Measurements from ENCODE around the gene SCNN1B.

SCNN1B gene

DNA sequence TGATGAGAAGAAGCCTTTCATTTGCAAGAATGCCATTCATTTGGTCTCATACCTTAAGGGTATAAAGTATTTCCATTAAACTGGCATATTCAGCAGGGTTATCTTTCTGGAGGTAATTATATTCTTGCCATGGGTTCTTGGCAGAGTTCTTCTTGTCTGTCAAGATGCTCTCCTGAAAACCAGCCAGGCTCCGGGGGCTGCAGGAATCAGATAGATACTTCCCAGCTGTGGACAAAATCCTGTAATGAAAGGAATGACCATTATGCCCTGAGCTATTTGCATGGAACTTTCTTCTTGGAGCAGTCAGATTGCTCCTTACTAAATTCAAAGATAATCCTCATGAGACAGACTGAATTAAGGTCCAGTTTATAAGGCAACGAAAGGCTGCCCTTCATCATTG is 103.9 kb downstream of the SCNN1B start:
- ChIA-PET CTCF (interaction anchor here (1.2 to 5.9 kb wide), 3 partner anchors 9 to 29 kb away, joined by 3 to 34 read pairs (median 4); no protein-coding TSS in a partner anchor), POLR2A (no interaction called here)
- no peak for DNase-seq (ENCODE audit: extremely low spot score)
- TF ChIP-seq, protein P1, sequence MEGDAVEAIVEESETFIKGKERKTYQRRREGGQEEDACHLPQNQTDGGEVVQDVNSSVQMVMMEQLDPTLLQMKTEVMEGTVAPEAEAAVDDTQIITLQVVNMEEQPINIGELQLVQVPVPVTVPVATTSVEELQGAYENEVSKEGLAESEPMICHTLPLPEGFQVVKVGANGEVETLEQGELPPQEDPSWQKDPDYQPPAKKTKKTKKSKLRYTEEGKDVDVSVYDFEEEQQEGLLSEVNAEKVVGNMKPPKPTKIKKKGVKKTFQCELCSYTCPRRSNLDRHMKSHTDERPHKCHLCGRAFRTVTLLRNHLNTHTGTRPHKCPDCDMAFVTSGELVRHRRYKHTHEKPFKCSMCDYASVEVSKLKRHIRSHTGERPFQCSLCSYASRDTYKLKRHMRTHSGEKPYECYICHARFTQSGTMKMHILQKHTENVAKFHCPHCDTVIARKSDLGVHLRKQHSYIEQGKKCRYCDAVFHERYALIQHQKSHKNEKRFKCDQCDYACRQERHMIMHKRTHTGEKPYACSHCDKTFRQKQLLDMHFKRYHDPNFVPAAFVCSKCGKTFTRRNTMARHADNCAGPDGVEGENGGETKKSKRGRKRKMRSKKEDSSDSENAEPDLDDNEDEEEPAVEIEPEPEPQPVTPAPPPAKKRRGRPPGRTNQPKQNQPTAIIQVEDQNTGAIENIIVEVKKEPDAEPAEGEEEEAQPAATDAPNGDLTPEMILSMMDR (IDR thresholded peaks at IDR 0.05; ENCODE audit: control extremely low read depth, extremely low read depth, low read depth, missing control alignments): no peak

DNA sequence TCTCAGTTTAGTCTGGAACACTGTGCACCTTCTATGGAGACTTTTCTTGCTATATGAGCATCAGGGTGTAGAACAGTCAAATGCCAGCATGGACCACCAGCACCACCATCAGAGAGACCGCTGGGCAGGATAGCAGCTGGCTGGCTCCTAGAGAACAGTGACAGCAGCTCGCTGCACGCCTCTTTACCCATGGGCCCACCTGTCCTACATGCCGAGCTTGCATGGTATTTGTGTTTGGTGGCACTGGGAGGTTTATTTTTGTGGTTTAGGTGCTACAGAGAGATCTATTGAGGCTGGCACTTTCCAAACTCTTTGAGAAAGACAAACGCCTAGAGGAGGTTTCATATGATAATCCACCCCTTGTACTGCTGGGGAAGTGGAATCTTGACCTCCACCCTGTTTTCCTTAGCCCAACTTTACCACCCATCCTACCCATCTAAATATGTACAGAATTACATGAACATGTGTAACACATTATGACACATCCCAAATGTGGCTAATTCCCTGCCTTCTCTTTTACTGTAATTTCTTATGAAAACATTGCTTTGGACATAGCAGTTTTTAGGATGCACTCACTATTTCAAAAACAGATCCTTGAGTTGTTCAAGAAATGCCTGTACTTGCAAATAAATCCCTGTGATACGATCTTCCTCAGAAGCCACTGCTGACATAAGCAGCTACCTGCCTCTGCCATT is 104.6 kb downstream of the SCNN1B start:
- TF ChIP-seq, protein P1 (IDR thresholded peaks at IDR 0.05; ENCODE audit: control extremely low read depth, extremely low read depth, low read depth, missing control alignments): no peak

DNA sequence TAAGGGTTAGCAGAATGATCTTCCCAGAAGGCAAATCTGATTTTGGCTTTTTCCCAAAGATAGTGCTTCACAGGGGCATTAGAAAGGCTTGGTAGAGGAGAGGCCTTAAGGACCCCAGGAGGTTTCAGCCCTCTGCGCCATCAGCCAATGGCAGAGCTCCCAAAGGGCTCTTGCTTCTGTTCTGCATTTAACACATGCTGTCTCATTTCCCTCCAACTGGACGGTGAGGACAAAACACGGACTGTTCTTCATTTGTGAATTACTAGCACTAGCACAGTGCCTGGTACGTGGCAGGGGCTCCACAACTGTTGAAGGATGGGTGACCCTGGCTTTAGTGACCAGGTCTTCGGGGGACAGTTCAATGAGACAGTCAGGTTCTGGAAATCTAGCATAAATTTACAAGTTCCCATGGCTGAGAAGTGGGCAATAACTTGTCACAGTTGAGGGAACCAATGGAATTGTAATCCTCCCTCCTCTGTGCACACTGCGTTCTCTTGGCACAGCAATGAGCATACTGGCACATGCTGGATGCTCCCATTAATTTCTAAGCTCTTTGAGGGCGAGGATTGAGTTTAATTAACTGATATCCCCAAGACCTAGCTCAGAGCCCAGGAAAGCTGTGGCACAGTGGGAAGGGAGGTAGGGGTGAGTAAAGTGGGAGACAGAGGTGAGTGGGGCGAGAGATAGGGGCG is 105.5 kb downstream of the SCNN1B start:
- DNase-seq (ENCODE audit: extremely low spot score): no peak
- ChIA-PET POLR2A (no interaction called here), CTCF (interaction anchor here (5.9 kb wide), 1 partner anchor 27 kb away, joined by 34 read pairs; no protein-coding TSS in a partner anchor)
- TF ChIP-seq, protein P1 (IDR thresholded peaks at IDR 0.05; ENCODE audit: control extremely low read depth, extremely low read depth, low read depth, missing control alignments): no peak

More for the DNA sequence above, 104.6 kb downstream of the SCNN1B start:
- POLR2A ChIA-PET: no interaction called here
- CTCF ChIA-PET: interaction anchor here (5.9 kb wide), 1 partner anchor 28 kb away, joined by 34 read pairs; no protein-coding TSS in a partner anchor
- no peak for DNase-seq (ENCODE audit: extremely low spot score)

DNA sequence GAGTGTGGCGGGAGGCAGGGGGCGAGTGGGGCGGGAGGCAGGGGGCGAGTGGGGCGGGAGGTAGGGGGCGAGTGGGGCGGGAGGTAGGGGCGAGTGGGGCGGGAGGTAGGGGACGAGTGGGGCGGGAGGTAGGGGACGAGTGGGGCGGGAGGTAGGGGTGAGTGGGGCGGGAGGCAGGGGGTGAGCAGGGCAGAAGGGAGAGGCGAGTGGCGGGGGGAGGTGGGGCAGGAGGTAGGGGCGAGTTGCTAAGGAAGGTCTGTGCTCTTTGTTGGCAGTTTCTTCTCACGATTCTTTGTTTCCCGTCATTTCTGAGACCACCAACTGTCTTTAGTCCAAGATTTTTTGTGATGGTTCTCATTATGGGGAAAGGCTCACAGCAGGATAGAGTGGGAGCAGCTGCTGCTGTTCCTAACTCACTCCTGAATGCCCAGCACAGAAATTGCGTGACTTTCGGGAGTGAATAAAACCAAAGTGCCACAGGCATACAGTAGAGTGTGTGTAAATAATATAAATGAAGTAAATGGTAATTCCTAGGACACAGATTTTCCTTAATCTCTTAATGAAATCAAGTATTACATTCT is 106.2 kb downstream of the SCNN1B start:
- TF ChIP-seq, protein P1 (IDR thresholded peaks at IDR 0.05; ENCODE audit: control extremely low read depth, extremely low read depth, low read depth, missing control alignments): no peak
- CTCF ChIA-PET: interaction anchor here (5.9 kb wide), 1 partner anchor 26 kb away, joined by 34 read pairs; no protein-coding TSS in a partner anchor
- DNase-seq (ENCODE audit: extremely low spot score): no peak
- POLR2A ChIA-PET: no interaction called here

DNA sequence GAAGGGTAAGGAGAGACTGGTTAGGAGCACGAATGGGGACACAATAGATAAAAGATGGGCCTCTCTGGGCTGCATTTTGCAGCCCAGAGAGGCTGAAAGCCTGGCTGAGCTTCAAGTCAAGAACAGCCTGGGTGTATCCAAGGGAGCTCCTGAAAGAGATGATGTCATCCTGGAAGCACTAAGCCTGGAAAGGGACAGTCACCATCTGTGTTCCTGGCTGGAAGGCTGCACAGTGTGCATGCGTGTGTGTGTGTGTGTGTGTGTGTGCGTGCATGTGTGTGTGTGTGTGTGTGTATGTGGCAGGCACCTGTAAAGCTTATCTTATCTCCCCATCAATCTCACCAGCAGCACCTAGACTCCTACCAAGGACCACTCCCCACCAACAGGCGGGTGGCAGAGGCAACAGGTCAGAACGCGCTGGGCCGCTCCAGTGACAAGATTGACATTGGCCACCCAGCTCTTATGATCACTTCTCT is 106.8 kb downstream of the SCNN1B start:
- DNase-seq (ENCODE audit: extremely low spot score): no peak
- TF ChIP-seq, protein P1 (IDR thresholded peaks at IDR 0.05; ENCODE audit: control extremely low read depth, extremely low read depth, low read depth, missing control alignments): no peak
- CTCF ChIA-PET: interaction anchor here (1.4 to 5.9 kb wide), 2 partner anchors 9 to 26 kb away, joined by 4 to 34 read pairs; no protein-coding TSS in a partner anchor
- POLR2A ChIA-PET: no interaction called here

DNA sequence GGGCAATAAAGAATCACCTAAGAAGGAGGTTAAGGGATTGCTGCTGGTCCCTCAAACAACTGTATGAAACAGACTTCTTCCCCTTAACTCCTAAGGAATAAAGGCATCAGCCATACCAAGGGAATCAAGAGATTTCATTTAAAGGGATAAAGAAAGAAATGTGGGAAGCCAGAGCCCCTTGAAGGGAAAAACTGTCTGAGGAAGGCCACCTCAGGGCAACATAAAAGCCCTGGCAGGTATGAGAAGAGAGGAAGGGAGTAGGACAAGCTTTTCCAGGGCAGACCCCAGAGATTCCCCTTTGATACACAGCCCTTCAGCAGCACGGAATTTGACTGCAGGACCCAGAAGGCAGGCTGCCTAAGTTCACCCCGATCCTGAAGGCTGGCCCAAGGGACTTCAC is 107.4 kb downstream of the SCNN1B start:
- POLR2A ChIA-PET: no interaction called here

More for the DNA sequence above, 107.4 kb downstream of the SCNN1B start:
- no peak for DNase-seq (ENCODE audit: extremely low spot score)
- CTCF ChIA-PET: interaction anchor here (1.4 to 5.9 kb wide), 2 partner anchors 10 to 25 kb away, joined by 4 to 34 read pairs; no protein-coding TSS in a partner anchor
- TF ChIP-seq, protein P1 (IDR thresholded peaks at IDR 0.05; ENCODE audit: control extremely low read depth, extremely low read depth, low read depth, missing control alignments): no peak
